MM.1S (cell line): Measurements from ENCODE around the gene TMEM9.

Experiments
- EZH2 ChIP-seq: fragments of 300-600 bp; sonication (generic); optimal IDR thresholded peaks from 2 replicates; pipeline ENCODE3; 2017; ENCODE audit warnings: low read depth, mild to moderate bottlenecking, antibody characterized with exemption, low read length, mixed read lengths
- TF ChIP-seq, protein P1 (sequence below): fragments of 300-600 bp; sonication (generic); IDR thresholded peaks from 2 replicates; pipeline ENCODE4 v1.5.1; 2016; ENCODE audit warnings: antibody characterized with exemption, low read length, mixed read lengths

DNA sequence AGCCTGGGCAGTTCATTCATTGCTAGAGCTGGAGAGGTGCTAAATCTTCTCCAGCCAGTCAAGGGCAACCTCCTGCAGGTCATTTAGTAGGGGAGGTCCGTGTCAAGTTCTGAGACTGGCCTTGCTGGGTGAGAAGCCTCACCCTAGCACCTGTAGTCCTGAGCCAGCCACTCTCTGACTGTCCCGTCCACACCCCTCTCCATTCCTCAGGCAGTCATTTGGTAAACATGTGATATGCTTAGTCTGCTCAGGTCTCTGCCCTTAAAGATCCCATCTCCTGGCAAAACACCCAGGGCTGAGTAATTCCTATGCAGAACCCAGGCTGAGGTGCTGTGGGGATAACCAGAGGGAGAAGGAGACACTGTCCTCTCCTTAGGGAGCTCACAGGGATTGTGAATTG, 22.7 kb upstream of the TMEM9 start:
- TF ChIP-seq EZH2: no peak
- TF ChIP-seq, protein P1, sequence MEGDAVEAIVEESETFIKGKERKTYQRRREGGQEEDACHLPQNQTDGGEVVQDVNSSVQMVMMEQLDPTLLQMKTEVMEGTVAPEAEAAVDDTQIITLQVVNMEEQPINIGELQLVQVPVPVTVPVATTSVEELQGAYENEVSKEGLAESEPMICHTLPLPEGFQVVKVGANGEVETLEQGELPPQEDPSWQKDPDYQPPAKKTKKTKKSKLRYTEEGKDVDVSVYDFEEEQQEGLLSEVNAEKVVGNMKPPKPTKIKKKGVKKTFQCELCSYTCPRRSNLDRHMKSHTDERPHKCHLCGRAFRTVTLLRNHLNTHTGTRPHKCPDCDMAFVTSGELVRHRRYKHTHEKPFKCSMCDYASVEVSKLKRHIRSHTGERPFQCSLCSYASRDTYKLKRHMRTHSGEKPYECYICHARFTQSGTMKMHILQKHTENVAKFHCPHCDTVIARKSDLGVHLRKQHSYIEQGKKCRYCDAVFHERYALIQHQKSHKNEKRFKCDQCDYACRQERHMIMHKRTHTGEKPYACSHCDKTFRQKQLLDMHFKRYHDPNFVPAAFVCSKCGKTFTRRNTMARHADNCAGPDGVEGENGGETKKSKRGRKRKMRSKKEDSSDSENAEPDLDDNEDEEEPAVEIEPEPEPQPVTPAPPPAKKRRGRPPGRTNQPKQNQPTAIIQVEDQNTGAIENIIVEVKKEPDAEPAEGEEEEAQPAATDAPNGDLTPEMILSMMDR: no peak
